OCI-LY1 (cell line): ENCODE data around the gene DTX2.
"Not testable (repeated sequence)": the region's sequence is repeated elsewhere in the genome, so short reads cannot be mapped to it uniquely, and the experiment has no call there.

ENCODE experiments used
- H2AFZ ChIP-seq: fragments of 200-600 bp; sonication (generic), shearing (Covaris generic); 2 replicates; pipeline ENCODE4 v1.6.0; 2014; ENCODE audit warnings: antibody characterized with exemption, mild to moderate bottlenecking, low read length
- H3F3A ChIP-seq: fragments of 200-600 bp; sonication (generic), shearing (Covaris generic); 2 replicates; pipeline ENCODE4 v1.6.0; 2014; ENCODE audit warnings: mild to moderate bottlenecking, antibody characterized with exemption, low read length, moderate library complexity; ENCODE audit not compliant: insufficient read depth
- H3K27ac ChIP-seq: fragments of 200-600 bp; sonication (generic); 2 replicates; pipeline ENCODE4 v1.5.1; 2014; ENCODE audit warnings: low read length, mixed run types, mild to moderate bottlenecking, low read depth; ENCODE audit not compliant: poor library complexity, severe bottlenecking
- H3K27me3 ChIP-seq: fragments of 200-600 bp; sonication (generic); 2 replicates; pipeline ENCODE4 v1.6.0; 2014; ENCODE audit warnings: antibody characterized with exemption, mild to moderate bottlenecking, low read length, moderate library complexity; ENCODE audit not compliant: insufficient read depth
- H3K36me3 ChIP-seq: fragments of 200-600 bp; sonication (generic); 2 replicates; pipeline ENCODE4 v1.6.1; 2014; ENCODE audit warnings: mild to moderate bottlenecking, antibody characterized with exemption, low read length, moderate library complexity, mixed read lengths; ENCODE audit not compliant: insufficient read depth
- H3K4me1 ChIP-seq: fragments of 200-600 bp; sonication (generic); 2 replicates; pipeline ENCODE4 v1.5.1; 2014; ENCODE audit warnings: mild to moderate bottlenecking, low read length, moderate library complexity; ENCODE audit not compliant: insufficient read depth, severe bottlenecking
- H3K4me2 ChIP-seq: fragments of 200-600 bp; sonication (generic), shearing (Covaris generic); 2 replicates; pipeline ENCODE4 v1.6.1; 2014; ENCODE audit warnings: low read length
- H3K4me3 ChIP-seq: fragments of 200-600 bp; sonication (generic); 2 replicates; pipeline ENCODE4 v1.5.1; 2014; ENCODE audit warnings: low read length, low read depth, mild to moderate bottlenecking, mixed read lengths; ENCODE audit not compliant: poor library complexity, severe bottlenecking
- H3K79me2 ChIP-seq: fragments of 200-600 bp; shearing (Covaris generic); 2 replicates; pipeline ENCODE4 v1.6.1; 2016; ENCODE audit warnings: mixed run types, low read length, mixed read lengths; ENCODE audit not compliant: insufficient read depth
- H3K9ac ChIP-seq: fragments of 200-600 bp; sonication (generic), shearing (Covaris generic); 2 replicates; pipeline ENCODE4 v1.6.1; 2014; ENCODE audit warnings: mild to moderate bottlenecking, low read length, mixed read lengths
- H3K9me2 ChIP-seq: fragments of 200-600 bp; sonication (generic), shearing (Covaris generic); 2 replicates; pipeline ENCODE4 v1.6.1; 2014; ENCODE audit warnings: low read depth, mild to moderate bottlenecking, low read length, mixed read lengths
- H3K9me3 ChIP-seq: fragments of 200-600 bp; shearing (Covaris generic); 2 replicates; pipeline ENCODE4 v1.6.1; 2014; ENCODE audit warnings: low read length, mixed read lengths
- H4K20me1 ChIP-seq: fragments of 200-600 bp; sonication (generic), shearing (Covaris generic); 2 replicates; pipeline ENCODE4 v1.6.0; 2016; ENCODE audit warnings: mild to moderate bottlenecking, low read length; ENCODE audit not compliant: insufficient read depth

The DTX2 gene

DNA sequence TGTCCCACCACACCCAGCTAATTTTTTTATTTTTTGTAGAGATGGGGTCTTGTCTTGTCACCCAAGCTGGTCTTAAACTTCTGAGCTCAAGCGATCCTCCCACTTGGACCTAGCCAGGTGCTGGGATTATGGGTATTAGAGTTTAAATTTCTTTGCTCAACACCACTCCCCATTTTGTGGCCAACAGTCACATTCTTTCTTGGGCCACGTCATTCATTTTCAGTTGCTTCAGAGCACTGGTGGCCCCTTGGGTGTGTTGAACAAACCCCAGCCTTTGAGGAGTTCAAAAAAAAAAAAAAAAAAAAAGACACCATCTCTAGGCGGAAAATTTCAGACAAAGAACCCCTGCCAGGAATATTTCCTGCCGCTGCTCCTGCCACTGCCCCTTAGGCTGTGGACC is 4.5 kb upstream of the DTX2 start:
- H3K79me2 ChIP-seq, H3K9ac ChIP-seq, H2AFZ ChIP-seq, H3K4me3 ChIP-seq, H3K4me1 ChIP-seq, H3K36me3 ChIP-seq, H3K4me2 ChIP-seq, H3K9me2 ChIP-seq, H3K9me3 ChIP-seq, H3K27me3 ChIP-seq, H3F3A ChIP-seq, H3K27ac ChIP-seq, H4K20me1 ChIP-seq: not testable (repeated sequence)

DNA sequence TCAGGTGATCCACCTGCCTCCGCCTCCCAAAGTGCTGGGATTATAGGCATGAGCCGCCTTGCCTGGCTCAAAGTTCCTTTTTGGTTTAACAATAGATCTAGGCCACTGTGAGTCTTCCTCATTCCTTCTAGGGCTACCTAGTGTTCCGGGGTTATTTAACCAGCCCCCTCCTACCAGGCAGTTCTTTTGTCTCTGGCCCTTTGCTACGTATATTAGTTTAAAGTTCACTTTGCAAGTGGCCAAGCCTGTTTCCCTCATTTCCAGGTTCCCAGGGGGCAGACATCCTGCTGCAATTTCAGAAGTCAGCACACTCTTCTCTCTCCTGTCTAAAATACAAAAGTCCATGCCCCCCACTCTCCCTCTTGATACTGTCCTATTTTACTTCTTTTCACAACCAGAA is 3.0 kb upstream of the DTX2 start:
- not testable (repeated sequence) for H3K4me1 ChIP-seq, H3K9me3 ChIP-seq, H3K79me2 ChIP-seq, H2AFZ ChIP-seq, H3F3A ChIP-seq, H3K27me3 ChIP-seq, H3K27ac ChIP-seq, H3K4me3 ChIP-seq, H4K20me1 ChIP-seq, H3K9me2 ChIP-seq, H3K36me3 ChIP-seq, H3K4me2 ChIP-seq, H3K9ac ChIP-seq

DNA sequence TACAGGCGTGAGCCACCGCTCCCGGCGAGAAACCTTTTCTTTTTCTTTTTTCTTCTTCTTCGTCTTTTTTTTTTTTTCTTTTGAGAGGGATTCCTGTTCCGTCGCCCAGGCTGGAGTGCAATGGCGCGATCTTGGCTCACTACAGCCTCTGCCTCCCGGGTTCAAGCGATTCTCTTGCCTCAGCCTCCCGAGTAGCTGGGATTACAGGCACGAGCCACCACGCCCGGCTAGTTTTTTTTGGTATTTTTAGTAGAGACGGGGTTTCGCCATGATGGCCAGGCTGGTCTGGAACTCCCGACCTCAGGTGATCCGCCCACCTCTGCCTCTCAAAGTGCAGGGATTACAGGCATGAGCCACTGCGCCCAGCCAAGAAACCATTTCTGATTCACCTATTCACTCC is 742 bp upstream of the DTX2 start:
- not testable (repeated sequence) for H3K9ac ChIP-seq, H2AFZ ChIP-seq, H3K9me2 ChIP-seq, H4K20me1 ChIP-seq, H3K79me2 ChIP-seq, H3K36me3 ChIP-seq, H3K9me3 ChIP-seq, H3K27ac ChIP-seq, H3K4me2 ChIP-seq, H3K4me1 ChIP-seq, H3K4me3 ChIP-seq, H3K27me3 ChIP-seq, H3F3A ChIP-seq

DNA sequence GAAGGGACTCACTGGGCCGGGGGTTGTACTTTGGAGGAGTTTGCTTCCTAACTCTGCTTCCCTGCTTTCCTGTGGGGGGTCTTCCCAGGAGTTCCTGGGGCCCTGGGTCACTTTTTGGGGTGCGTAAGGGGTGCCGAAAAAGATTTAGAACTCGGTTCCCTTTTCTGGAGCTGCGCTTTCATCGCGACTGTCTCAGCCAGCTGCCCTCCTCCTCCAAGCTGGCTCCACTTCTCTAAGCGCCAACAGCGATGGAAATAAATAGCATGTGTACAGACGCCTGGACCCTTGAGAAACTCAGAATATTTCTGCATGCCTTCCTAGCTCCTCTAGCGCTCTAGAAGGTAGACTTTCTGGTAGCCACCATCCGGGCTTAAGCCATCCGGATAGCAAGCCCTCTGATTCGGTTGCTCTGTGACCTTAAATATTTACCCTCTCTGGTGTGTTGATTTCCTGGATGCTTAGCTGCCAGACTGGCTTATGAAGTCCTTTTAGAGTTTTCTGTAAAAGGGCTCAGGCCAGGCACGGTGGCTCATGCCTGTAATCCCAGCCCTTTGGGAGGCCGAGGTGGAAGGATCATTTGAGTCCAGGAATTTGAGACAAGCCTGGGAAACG is 868 bp downstream of the DTX2 start:
- not testable (repeated sequence) for H3K27me3 ChIP-seq, H2AFZ ChIP-seq, H3K4me2 ChIP-seq, H3K27ac ChIP-seq, H3K9me3 ChIP-seq, H3K9me2 ChIP-seq, H3K4me3 ChIP-seq, H4K20me1 ChIP-seq, H3K4me1 ChIP-seq, H3K36me3 ChIP-seq, H3K79me2 ChIP-seq, H3F3A ChIP-seq, H3K9ac ChIP-seq

DNA sequence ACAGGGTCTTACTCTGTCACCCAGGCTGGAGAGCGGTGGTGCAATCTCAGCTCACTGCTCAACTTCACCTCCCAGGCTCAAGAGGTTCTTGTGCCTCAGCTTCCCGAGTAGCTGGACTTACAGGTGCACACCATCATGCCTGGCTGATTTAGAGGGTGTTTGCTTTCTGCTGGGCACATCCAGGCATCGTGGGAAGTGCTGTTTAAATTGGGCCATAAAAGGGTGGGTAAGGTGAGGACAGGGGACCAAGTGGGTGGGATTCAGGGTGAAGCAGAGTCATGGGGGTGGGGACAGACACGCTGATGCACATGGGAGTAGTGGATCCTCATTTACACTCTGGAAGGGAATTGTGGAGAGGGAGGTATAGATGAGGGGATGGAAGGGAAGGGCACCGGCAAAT is 3.5 kb downstream of the DTX2 start:
- H3K27ac ChIP-seq, H3K36me3 ChIP-seq, H4K20me1 ChIP-seq, H3K4me1 ChIP-seq, H3K9me2 ChIP-seq, H2AFZ ChIP-seq, H3K27me3 ChIP-seq, H3K79me2 ChIP-seq, H3K4me2 ChIP-seq, H3K4me3 ChIP-seq, H3K9me3 ChIP-seq, H3F3A ChIP-seq, H3K9ac ChIP-seq: not testable (repeated sequence)

DNA sequence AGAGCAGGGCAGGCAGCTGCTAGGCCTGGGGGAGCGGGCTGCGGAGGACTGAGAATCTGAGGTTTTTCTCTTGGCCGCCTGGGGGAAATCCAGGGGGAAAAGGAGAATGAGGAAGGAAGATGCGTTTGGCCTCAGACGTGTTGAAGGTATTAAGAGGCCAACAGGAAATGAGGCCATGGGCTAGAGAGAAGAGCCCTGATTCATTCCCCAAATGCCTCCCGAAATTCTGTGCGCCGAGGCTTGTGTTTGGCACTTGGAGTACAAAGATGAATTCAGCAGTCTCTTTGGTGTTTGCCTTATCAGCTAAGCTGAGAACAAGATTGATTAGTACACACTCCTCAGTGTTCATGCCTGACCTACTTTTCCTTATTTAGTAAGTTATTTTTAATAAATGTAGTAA is 4.4 kb downstream of the DTX2 start:
- H4K20me1 ChIP-seq, H2AFZ ChIP-seq: not testable (repeated sequence)

DNA sequence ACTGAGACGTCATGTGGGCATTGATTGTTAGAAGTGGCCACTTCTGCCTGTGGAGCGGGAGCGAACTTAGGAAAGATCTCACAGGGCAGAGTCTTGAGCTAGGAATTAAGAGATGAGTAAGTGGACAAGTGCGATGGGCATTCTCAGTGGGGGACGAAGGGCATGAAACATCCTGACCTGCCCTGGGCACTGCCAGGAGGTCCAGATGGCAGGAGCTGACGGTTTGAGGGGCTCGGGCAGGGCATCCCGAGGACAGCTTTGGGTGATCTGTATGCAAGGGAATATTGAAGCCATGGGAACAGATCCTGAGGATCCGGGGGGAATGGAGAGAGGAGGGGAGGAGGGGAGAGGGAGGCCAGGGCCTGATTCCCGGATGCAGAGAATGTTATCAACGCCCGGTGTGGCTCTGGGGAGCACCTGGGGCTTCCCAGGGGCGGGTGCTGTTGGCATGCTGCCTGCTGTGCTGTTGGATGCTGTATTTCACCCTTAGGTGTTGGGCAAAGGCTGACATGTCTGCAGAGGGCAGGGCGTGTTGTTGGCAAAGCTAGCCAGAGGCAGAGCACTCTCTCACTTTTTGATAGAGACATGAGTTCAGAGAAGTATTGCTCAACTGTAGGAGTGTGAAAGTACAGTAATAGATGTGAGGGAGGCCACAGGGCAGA is 6.4 kb downstream of the DTX2 start:
- not testable (repeated sequence) for H3K9me3 ChIP-seq, H2AFZ ChIP-seq, H3F3A ChIP-seq, H3K4me2 ChIP-seq, H3K4me3 ChIP-seq, H3K9ac ChIP-seq, H3K36me3 ChIP-seq, H3K79me2 ChIP-seq, H3K4me1 ChIP-seq, H3K27me3 ChIP-seq, H4K20me1 ChIP-seq, H3K27ac ChIP-seq, H3K9me2 ChIP-seq

More for the DNA sequence above, 4.4 kb downstream of the DTX2 start:
- not testable (repeated sequence) for H3K4me2 ChIP-seq, H3F3A ChIP-seq, H3K9ac ChIP-seq, H3K36me3 ChIP-seq, H3K27ac ChIP-seq, H3K9me2 ChIP-seq, H3K4me3 ChIP-seq, H3K9me3 ChIP-seq, H3K79me2 ChIP-seq, H3K4me1 ChIP-seq, H3K27me3 ChIP-seq
